A549 (cell line): ENCODE results near the gene STAT4.

ENCODE experiments used
- CTCF ChIP-seq: fragments of >200 bp; sonication (Bioruptor Twin); formaldehyde crosslinking; IDR thresholded peaks from 3 replicates; pipeline ENCODE4 v1.5.1; 2016
- SMC3 ChIP-seq: fragments of >200 bp; sonication (Bioruptor Twin); formaldehyde crosslinking; IDR thresholded peaks from 3 replicates; pipeline ENCODE4 v1.6.1; 2018; ENCODE audit warnings: inconsistent platforms

- TF ChIP-seq CTCF (no peak), SMC3 (no peak)
These were observed 33.7 kb upstream of the STAT4 start for GRCh38 chr2:191184457-191184856.
